ENCODE measurements around the gene ZNF441. TPM values are rescaled to one million over a fixed set of nuclear protein-coding genes. Genes with fewer than 3 reads are reported as not detected.

The ZNF441 gene
- total and polyA plus RNA-seq, 2 of the 13 experiments (the other 11 are each of a cell fraction or from before 2014, with no cell fraction given), result 2.8 to 10.0 TPM

- no peak for TF ChIP-seq ZNF850 (CRISPR knock-in tag; conservative IDR thresholded peaks at IDR 0.05)
These were observed 14.7 kb downstream of the ZNF441 start (continued) for GRCh38 chr19:11781295-11782057.

- Histone ChIP-seq H3K9ac (ENCODE audit: insufficient read depth, low read depth, low read length) (no peak overlapping the region), H3K27me3 (ENCODE audit: control insufficient read depth in 1 of 2, insufficient read depth in 2 of 2, low read length in 2 of 2) (no peaks in the 10 kb centered on the region), H3K4me1 (ENCODE audit: insufficient read depth, low read length) (no peaks in the 10 kb centered on the region), H3K9me3 (ENCODE audit: low read length) (no peaks in the 10 kb centered on the region), H3K36me3 (replicated peaks in 1 of 2; ENCODE audit: control insufficient read depth in 1 of 2, insufficient read depth in 2 of 2, low read length in 2 of 2) (peaks cover 8 to 28% of the 10 kb centered on the region in 2 experiments), H3K27ac (ENCODE audit: extremely low read length, insufficient read depth, low read length) (no peak overlapping the region), H3K4me3 (replicated peaks in 1 of 3; ENCODE audit: insufficient read depth in 1 of 3, low read depth in 2 of 3, low read length in 3 of 3) (no peak overlapping the region), H4K20me1 (ENCODE audit: insufficient read depth, low read length) (no peaks in the 10 kb centered on the region), H2AFZ (ENCODE audit: low read length) (no peak overlapping the region), H3K79me2 (ENCODE audit: insufficient read depth, low read length) (no peaks in the 10 kb centered on the region), H3K4me2 (ENCODE audit: low read depth, low read length) (no peak overlapping the region)
- ChIA-PET CTCF (ENCODE audit: low intra/inter-chr PET ratio, low total read pairs) (no interaction called here), POLR2A (no interaction called here)
- intact Hi-C loops (cut with micrococcal nuclease; ENCODE audit: unreplicated experiment) (no loop called here), in situ Hi-C loops (cut with HindIII; ENCODE audit: extremely low pct_ligation_motif_present, low pct_unique_long_range_greater_than_20kb) (loop anchor here (10.0 kb wide), 1 partner anchor 109 kb away; no protein-coding TSS in a partner anchor)
- FAIRE-seq, result no peak
- no peak for ATAC-seq
- WGBS (ENCODE audit: low lambda C conversion rate), result 100% methylated on average over 1 of the region's 1 CpG
- no peak for DNase-seq (ENCODE audit: low spot score)
- no peak for TF ChIP-seq ZNF800 (CRISPR knock-in tag; IDR thresholded peaks at IDR 0.05)
- TF ChIP-seq ZNF484 (CRISPR knock-in tag; IDR thresholded peaks at IDR 0.05; ENCODE audit: borderline replicate concordance, low read depth), result no peak
- no peak for TF ChIP-seq ZNF264 (CRISPR knock-in tag; IDR thresholded peaks at IDR 0.05)
- TF ChIP-seq SOX6 (IDR thresholded peaks at IDR 0.05), result no peak
- TF ChIP-seq SOX6 (CRISPR knock-in tag; IDR thresholded peaks at IDR 0.05), result no peak
- TF ChIP-seq PHF5A (CRISPR knock-in tag; IDR thresholded peaks at IDR 0.05; ENCODE audit: low read depth, unreplicated experiment), result no peak
- TF ChIP-seq MAFK (conservative IDR thresholded peaks at IDR 0.05 in 1 of 2, IDR thresholded peaks at IDR 0.05 in 1 of 2; ENCODE audit: low read length in 2 of 2), result peak; percentile 81 to 84
- TF ChIP-seq MAFF (IDR thresholded peaks at IDR 0.05; ENCODE audit: low read depth, low read length), result peak; percentile 78
- TF ChIP-seq NR3C1 (CRISPR knock-in tag; IDR thresholded peaks at IDR 0.05), result no peak
- no peak for TF ChIP-seq ZNF652 (CRISPR knock-in tag; IDR thresholded peaks at IDR 0.05; ENCODE audit: borderline replicate concordance, low read depth)
- TF ChIP-seq MLLT10 (CRISPR knock-in tag; IDR thresholded peaks at IDR 0.05), result no peak
- no peak for TF ChIP-seq ZNF460 (CRISPR knock-in tag; IDR thresholded peaks at IDR 0.05; ENCODE audit: borderline replicate concordance)
- no peak for TF ChIP-seq REST (IDR thresholded peaks at IDR 0.05; ENCODE audit: borderline replicate concordance in 1 of 2, low read depth in 1 of 2, low read length in 2 of 2)
- no peak for TF ChIP-seq MED13 (CRISPR knock-in tag; IDR thresholded peaks at IDR 0.05)
- no peak for TF ChIP-seq ATF4 (CRISPR knock-in tag; IDR thresholded peaks at IDR 0.05)
- BruUV-seq (replicated peaks), result no TSS peak
These were observed 17.0 kb downstream of the ZNF441 start for GRCh38 chr19:11783767-11784166.

Measured in HepG2 (cell line).